GM23338 (cell line): ENCODE measurements around the gene CTDSP1. TPM values are rescaled to one million over a fixed set of nuclear protein-coding genes. Genes with fewer than 3 reads are reported as not detected.

Source experiments
- ATAC-seq: fragments of 200-7000 bp; cut with Tn5 transposase; 3 replicates; pipeline ENCODE4 v1.9.1; 2020
- DNase-seq: peaks from one replicate; pipeline ENCODE4 v3.0.0-alpha.2; 2015; ENCODE audit warnings: low spot score
- H2AFZ ChIP-seq: fragments of 200-600 bp; sonication (generic); 2 replicates; pipeline ENCODE4 v1.8.0; 2016; ENCODE audit warnings: antibody characterized with exemption, mild to moderate bottlenecking, moderate library complexity
- H3F3A ChIP-seq: fragments of 200-600 bp; sonication (generic); replicated peaks from 2 replicates; pipeline ENCODE4 v1.8.0; 2017; ENCODE audit warnings: antibody characterized with exemption, mixed run types, low read depth
- H3K27ac ChIP-seq: fragments of 200-600 bp; sonication (generic); 2 replicates; pipeline ENCODE4 v1.6.1; 2016; ENCODE audit warnings: low read depth
- H3K27me3 ChIP-seq: fragments of 200-600 bp; sonication (generic); 2 replicates; pipeline ENCODE4 v1.8.0; 2016; ENCODE audit warnings: mild to moderate bottlenecking, mixed run types, moderate library complexity; ENCODE audit not compliant: insufficient read depth
- H3K36me3 ChIP-seq: fragments of 200-600 bp; sonication (generic); 2 replicates; pipeline ENCODE4 v1.8.0; 2016; ENCODE audit warnings: mild to moderate bottlenecking; ENCODE audit not compliant: insufficient read depth
- H3K4me1 ChIP-seq: fragments of 200-600 bp; sonication (generic); 2 replicates; pipeline ENCODE4 v1.8.0; 2016; ENCODE audit warnings: mild to moderate bottlenecking, moderate library complexity; ENCODE audit not compliant: insufficient read depth
- H3K4me2 ChIP-seq: fragments of 200-600 bp; sonication (generic); 2 replicates; pipeline ENCODE4 v1.7.1; 2017; ENCODE audit warnings: mixed run types
- H3K4me3 ChIP-seq: fragments of 200-600 bp; sonication (generic); 2 replicates; pipeline ENCODE4 v1.6.1; 2016; ENCODE audit warnings: mixed run types
- H3K79me2 ChIP-seq: fragments of 200-600 bp; sonication (generic); replicated peaks from 2 replicates; pipeline ENCODE4 v1.8.0; 2017; ENCODE audit warnings: mild to moderate bottlenecking; ENCODE audit not compliant: insufficient read depth
- H3K9me2 ChIP-seq: fragments of 200-600 bp; sonication (generic); 2 replicates; pipeline ENCODE4 v1.8.0; 2017; ENCODE audit not compliant: insufficient read depth
- H4K20me1 ChIP-seq: fragments of 200-600 bp; sonication (generic); replicated peaks from 2 replicates; pipeline ENCODE4 v1.8.0; 2017; ENCODE audit warnings: mild to moderate bottlenecking; ENCODE audit not compliant: insufficient read depth
- H3K27ac Mint-ChIP-seq: 2 replicates; pipeline ENCODE4 v1.8.0; 2020; ENCODE audit warnings: inconsistent platforms, mild to moderate bottlenecking, moderate library complexity, mixed read lengths
- H3K27me3 Mint-ChIP-seq: 3 replicates; pipeline ENCODE4 v1.8.0; 2022; ENCODE audit warnings: low read depth, mild to moderate bottlenecking, moderate library complexity, mixed read lengths, inconsistent platforms; ENCODE audit not compliant: insufficient read depth, poor library complexity
- H3K36me3 Mint-ChIP-seq: 3 replicates; pipeline ENCODE4 v1.8.0; 2021; ENCODE audit warnings: low read depth, mild to moderate bottlenecking, inconsistent platforms, moderate library complexity, mixed read lengths
- H3K4me1 Mint-ChIP-seq: 3 replicates; pipeline ENCODE4 v1.8.0; 2020; ENCODE audit warnings: mild to moderate bottlenecking, inconsistent platforms, mixed read lengths
- H3K4me3 Mint-ChIP-seq: 3 replicates; pipeline ENCODE4 v1.8.0; 2021; ENCODE audit warnings: moderate library complexity, mild to moderate bottlenecking, inconsistent platforms, mixed read lengths
- H3K9me3 Mint-ChIP-seq: 3 replicates; pipeline ENCODE4 v1.8.0; 2020; ENCODE audit warnings: moderate library complexity, mild to moderate bottlenecking, inconsistent platforms, mixed read lengths
- CREB1 ChIP-seq: fragments of 250-450 bp; sonication (Bioruptor Pico); IDR thresholded peaks from 2 replicates; pipeline ENCODE4 v1.5.0; 2020; ENCODE audit warnings: low read depth, mild to moderate bottlenecking, moderate library complexity
- ETS1 ChIP-seq: IDR thresholded peaks from 2 replicates; pipeline ENCODE4 v1.6.1; 2016; ENCODE audit warnings: antibody characterized with exemption
- EZH2 ChIP-seq: fragments of 200-600 bp; sonication (generic); IDR thresholded peaks from one replicate; pipeline ENCODE4 v1.8.0; 2017; ENCODE audit warnings: antibody characterized with exemption, mild to moderate bottlenecking, low read depth; ENCODE audit not compliant: unreplicated experiment
- EZH2phosphoT487 ChIP-seq: fragments of 200-600 bp; sonication (generic); IDR thresholded peaks from one replicate; pipeline ENCODE4 v1.8.1; 2018; ENCODE audit warnings: antibody characterized with exemption; ENCODE audit not compliant: unreplicated experiment
- JUNB ChIP-seq: IDR thresholded peaks from one replicate; pipeline ENCODE4 v1.6.1; 2016; ENCODE audit warnings: antibody characterized with exemption; ENCODE audit not compliant: unreplicated experiment
- NANOG ChIP-seq: IDR thresholded peaks from 2 replicates; pipeline ENCODE4 v1.6.1; 2016; ENCODE audit warnings: antibody characterized with exemption, borderline replicate concordance
- POLR2AphosphoS5 ChIP-seq: IDR thresholded peaks from 2 replicates; pipeline ENCODE4 v1.6.1; 2016; ENCODE audit warnings: antibody characterized with exemption, low read depth
- STAT1 ChIP-seq: IDR thresholded peaks from one replicate; pipeline ENCODE4 v1.6.1; 2016; ENCODE audit warnings: antibody characterized with exemption; ENCODE audit not compliant: unreplicated experiment
- ZNF114 ChIP-seq: fragments of 250-450 bp; sonication (Bioruptor Pico); IDR thresholded peaks from 2 replicates; pipeline ENCODE4 v1.5.0; 2020; ENCODE audit warnings: mild to moderate bottlenecking, moderate library complexity
- ZNF331 ChIP-seq: fragments of 250-450 bp; sonication (Bioruptor Pico); IDR thresholded peaks from 2 replicates; pipeline ENCODE4 v1.5.0; 2020; ENCODE audit warnings: low read depth, mild to moderate bottlenecking, moderate library complexity
- polyA plus RNA-seq: library from polyadenylated mRNA; unstranded; fragments of >200 nt; fragmentation: Nextera tagmentation; extraction: Ambion mirVana; gene quantifications from 2 replicates; pipeline ENCODE4 v1.2.1, GENCODE V29; 2016
- total RNA-seq: library from RNA; depleted of rRNA; stranded (reverse); fragments of >200 nt; shearing (Covaris generic); gene quantifications from 2 replicates; pipeline ENCODE4 v1.2.3, GENCODE V29; 2014
- TF ChIP-seq, protein P1 (sequence below), 2 experiments: fragments of 200-600 bp in 1 of 2; sonication (generic) in 1 of 2; conservative IDR thresholded peaks; 2 replicates each; pipeline versions ENCODE4 v1.5.1 to v1.6.1; 2016 to 2017; ENCODE audit warnings: antibody characterized with exemption in 2 of 2, low read depth in 2 of 2, mild to moderate bottlenecking in 2 of 2, moderate library complexity in 1 of 2
- TF ChIP-seq, protein P2 (sequence below): IDR thresholded peaks from one replicate; pipeline ENCODE4 v1.6.1; 2018; ENCODE audit warnings: antibody characterized with exemption; ENCODE audit not compliant: unreplicated experiment
- TF ChIP-seq, protein P3 (sequence below): fragments of 250-450 bp; sonication (Bioruptor Pico); IDR thresholded peaks from 2 replicates; pipeline ENCODE4 v1.5.0; 2020; ENCODE audit warnings: mild to moderate bottlenecking, moderate library complexity

The CTDSP1 gene
- total and polyA plus RNA-seq, 2 experiments from 2014 or later = 6.7 to 21.8 TPM

DNA sequence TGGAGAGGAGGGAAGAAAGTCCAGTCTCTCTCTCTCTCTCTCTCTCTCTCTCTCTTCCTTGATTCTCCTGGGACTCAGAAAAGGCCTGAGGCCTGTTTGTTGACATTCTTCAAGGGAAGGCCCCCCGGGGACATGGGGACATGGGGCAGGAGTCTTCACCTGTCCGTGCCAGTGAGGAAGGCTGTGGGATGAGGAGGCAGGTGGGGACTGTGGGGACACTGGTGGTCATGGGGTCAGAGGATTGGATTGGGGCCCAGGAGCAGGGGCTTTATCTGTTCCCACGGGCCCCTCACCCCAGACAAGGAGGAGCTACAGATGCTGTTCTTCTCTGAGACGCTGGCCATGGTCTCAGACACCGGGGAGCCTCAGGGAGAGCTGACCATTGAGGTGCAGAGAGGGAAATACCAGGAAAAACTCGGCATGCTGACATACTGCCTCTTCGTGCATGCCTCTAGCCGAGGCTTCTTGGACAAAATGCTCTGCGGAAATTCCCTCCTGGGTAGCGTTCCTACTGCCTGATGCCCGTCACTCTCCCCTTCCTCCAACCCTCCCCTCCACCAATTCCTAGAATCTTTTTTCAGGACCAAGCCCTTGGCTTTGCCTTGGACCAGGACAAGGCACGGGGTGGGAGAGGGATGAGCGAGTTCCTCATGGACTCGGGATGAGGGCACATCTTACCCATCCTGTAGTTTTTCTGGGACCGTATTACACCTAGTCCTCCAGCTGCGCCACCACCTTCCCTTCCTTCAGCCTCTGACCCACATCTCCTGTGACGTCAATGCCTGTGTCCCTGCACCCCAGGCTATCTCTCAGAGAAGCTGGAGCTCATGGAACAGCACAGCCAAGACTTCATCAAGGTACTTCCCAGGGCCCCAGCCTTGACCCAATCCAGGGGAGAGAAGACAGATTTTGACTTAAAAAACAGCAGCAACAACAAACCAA lies 42.2 kb upstream of the CTDSP1 start:
- Mint-ChIP-seq H3K36me3 (no peaks in the 10 kb centered on the region), H3K27ac (no peak overlapping the region)
- ATAC-seq = peak; percentile 21

More for the DNA sequence above, 42.2 kb upstream of the CTDSP1 start:
- Mint-ChIP-seq H3K27me3 (peaks cover 18% of the 10 kb centered on the region), H3K4me3 (no peak overlapping the region; the same call in 2 of the 3 replicates), H3K9me3 (peaks cover 3% of the 10 kb centered on the region; the same call in 1 of the 3 replicates), H3K4me1 (peaks cover 14% of the 10 kb centered on the region; the same call in 2 of the 3 replicates)
- peak overlapping the region; percentile 53 for H2AFZ ChIP-seq
- H3K79me2 ChIP-seq = no peaks in the 10 kb centered on the region
- H4K20me1 ChIP-seq = no peaks in the 10 kb centered on the region
- no peak overlapping the region for H3K4me2 ChIP-seq
- H3K27ac ChIP-seq = no peak overlapping the region
- TF ChIP-seq POLR2AphosphoS5 (no peak), EZH2phosphoT487 (no peak), ZNF331 (CRISPR knock-in tag) (no peak), EZH2 (no peak), STAT1 (no peak), ZNF114 (CRISPR knock-in tag) (no peak), CREB1 (CRISPR knock-in tag) (no peak), NANOG (no peak), JUNB (no peak), ETS1 (no peak)
- TF ChIP-seq, protein P1, sequence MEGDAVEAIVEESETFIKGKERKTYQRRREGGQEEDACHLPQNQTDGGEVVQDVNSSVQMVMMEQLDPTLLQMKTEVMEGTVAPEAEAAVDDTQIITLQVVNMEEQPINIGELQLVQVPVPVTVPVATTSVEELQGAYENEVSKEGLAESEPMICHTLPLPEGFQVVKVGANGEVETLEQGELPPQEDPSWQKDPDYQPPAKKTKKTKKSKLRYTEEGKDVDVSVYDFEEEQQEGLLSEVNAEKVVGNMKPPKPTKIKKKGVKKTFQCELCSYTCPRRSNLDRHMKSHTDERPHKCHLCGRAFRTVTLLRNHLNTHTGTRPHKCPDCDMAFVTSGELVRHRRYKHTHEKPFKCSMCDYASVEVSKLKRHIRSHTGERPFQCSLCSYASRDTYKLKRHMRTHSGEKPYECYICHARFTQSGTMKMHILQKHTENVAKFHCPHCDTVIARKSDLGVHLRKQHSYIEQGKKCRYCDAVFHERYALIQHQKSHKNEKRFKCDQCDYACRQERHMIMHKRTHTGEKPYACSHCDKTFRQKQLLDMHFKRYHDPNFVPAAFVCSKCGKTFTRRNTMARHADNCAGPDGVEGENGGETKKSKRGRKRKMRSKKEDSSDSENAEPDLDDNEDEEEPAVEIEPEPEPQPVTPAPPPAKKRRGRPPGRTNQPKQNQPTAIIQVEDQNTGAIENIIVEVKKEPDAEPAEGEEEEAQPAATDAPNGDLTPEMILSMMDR (conservative IDR thresholded peaks at IDR 0.05; ENCODE audit: low read depth in 2 of 2) = no peak
- TF ChIP-seq, protein P2, sequence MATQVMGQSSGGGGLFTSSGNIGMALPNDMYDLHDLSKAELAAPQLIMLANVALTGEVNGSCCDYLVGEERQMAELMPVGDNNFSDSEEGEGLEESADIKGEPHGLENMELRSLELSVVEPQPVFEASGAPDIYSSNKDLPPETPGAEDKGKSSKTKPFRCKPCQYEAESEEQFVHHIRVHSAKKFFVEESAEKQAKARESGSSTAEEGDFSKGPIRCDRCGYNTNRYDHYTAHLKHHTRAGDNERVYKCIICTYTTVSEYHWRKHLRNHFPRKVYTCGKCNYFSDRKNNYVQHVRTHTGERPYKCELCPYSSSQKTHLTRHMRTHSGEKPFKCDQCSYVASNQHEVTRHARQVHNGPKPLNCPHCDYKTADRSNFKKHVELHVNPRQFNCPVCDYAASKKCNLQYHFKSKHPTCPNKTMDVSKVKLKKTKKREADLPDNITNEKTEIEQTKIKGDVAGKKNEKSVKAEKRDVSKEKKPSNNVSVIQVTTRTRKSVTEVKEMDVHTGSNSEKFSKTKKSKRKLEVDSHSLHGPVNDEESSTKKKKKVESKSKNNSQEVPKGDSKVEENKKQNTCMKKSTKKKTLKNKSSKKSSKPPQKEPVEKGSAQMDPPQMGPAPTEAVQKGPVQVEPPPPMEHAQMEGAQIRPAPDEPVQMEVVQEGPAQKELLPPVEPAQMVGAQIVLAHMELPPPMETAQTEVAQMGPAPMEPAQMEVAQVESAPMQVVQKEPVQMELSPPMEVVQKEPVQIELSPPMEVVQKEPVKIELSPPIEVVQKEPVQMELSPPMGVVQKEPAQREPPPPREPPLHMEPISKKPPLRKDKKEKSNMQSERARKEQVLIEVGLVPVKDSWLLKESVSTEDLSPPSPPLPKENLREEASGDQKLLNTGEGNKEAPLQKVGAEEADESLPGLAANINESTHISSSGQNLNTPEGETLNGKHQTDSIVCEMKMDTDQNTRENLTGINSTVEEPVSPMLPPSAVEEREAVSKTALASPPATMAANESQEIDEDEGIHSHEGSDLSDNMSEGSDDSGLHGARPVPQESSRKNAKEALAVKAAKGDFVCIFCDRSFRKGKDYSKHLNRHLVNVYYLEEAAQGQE = no peak
- TF ChIP-seq, protein P3, sequence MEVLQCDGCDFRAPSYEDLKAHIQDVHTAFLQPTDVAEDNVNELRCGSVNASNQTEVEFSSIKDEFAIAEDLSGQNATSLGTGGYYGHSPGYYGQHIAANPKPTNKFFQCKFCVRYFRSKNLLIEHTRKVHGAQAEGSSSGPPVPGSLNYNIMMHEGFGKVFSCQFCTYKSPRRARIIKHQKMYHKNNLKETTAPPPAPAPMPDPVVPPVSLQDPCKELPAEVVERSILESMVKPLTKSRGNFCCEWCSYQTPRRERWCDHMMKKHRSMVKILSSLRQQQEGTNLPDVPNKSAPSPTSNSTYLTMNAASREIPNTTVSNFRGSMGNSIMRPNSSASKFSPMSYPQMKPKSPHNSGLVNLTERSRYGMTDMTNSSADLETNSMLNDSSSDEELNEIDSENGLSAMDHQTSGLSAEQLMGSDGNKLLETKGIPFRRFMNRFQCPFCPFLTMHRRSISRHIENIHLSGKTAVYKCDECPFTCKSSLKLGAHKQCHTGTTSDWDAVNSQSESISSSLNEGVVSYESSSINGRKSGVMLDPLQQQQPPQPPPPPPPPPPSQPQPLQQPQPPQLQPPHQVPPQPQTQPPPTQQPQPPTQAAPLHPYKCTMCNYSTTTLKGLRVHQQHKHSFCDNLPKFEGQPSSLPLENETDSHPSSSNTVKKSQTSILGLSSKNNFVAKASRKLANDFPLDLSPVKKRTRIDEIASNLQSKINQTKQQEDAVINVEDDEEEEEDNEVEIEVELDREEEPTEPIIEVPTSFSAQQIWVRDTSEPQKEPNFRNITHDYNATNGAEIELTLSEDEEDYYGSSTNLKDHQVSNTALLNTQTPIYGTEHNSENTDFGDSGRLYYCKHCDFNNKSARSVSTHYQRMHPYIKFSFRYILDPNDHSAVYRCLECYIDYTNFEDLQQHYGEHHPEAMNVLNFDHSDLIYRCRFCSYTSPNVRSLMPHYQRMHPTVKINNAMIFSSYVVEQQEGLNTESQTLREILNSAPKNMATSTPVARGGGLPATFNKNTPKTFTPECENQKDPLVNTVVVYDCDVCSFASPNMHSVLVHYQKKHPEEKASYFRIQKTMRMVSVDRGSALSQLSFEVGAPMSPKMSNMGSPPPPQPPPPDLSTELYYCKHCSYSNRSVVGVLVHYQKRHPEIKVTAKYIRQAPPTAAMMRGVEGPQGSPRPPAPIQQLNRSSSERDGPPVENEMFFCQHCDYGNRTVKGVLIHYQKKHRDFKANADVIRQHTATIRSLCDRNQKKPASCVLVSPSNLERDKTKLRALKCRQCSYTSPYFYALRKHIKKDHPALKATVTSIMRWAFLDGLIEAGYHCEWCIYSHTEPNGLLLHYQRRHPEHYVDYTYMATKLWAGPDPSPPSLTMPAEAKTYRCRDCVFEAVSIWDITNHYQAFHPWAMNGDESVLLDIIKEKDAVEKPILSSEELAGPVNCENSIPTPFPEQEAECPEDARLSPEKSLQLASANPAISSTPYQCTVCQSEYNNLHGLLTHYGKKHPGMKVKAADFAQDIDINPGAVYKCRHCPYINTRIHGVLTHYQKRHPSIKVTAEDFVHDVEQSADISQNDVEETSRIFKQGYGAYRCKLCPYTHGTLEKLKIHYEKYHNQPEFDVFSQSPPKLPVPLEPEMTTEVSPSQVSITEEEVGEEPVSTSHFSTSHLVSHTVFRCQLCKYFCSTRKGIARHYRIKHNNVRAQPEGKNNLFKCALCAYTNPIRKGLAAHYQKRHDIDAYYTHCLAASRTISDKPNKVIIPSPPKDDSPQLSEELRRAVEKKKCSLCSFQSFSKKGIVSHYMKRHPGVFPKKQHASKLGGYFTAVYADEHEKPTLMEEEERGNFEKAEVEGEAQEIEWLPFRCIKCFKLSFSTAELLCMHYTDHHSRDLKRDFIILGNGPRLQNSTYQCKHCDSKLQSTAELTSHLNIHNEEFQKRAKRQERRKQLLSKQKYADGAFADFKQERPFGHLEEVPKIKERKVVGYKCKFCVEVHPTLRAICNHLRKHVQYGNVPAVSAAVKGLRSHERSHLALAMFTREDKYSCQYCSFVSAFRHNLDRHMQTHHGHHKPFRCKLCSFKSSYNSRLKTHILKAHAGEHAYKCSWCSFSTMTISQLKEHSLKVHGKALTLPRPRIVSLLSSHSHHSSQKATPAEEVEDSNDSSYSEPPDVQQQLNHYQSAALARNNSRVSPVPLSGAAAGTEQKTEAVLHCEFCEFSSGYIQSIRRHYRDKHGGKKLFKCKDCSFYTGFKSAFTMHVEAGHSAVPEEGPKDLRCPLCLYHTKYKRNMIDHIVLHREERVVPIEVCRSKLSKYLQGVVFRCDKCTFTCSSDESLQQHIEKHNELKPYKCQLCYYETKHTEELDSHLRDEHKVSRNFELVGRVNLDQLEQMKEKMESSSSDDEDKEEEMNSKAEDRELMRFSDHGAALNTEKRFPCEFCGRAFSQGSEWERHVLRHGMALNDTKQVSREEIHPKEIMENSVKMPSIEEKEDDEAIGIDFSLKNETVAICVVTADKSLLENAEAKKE = no peak
- no peak overlapping the region for H3K4me3 ChIP-seq
- no peaks in the 10 kb centered on the region for H3K36me3 ChIP-seq
- H3K4me1 ChIP-seq = no peaks in the 10 kb centered on the region
- DNase-seq = no peak
- no peaks in the 10 kb centered on the region for H3K27me3 ChIP-seq
- no peaks in the 10 kb centered on the region for H3K9me2 ChIP-seq
- H3F3A ChIP-seq = no peaks in the 10 kb centered on the region
